Liver (tissue), 9 donors: Measurements from ENCODE around the gene DUSP7. TPM values are rescaled to one million over a fixed set of nuclear protein-coding genes. Genes with fewer than 3 reads are reported as not detected.

Experiments
- DNase-seq: peaks from one replicate; pipeline ENCODE4 v3.0.0-alpha.2; 2017; ENCODE audit warnings: low spot score
- H3K27ac ChIP-seq, 2 donors: one replicate each; pipeline ENCODE4 v1.7.0; 2013; ENCODE audit warnings: inconsistent platforms in 2 of 2, low read length in 2 of 2, control low read depth in 1 of 2, low read depth in 1 of 2, mild to moderate bottlenecking in 1 of 2
- H3K27me3 ChIP-seq, 4 donors: one replicate each; pipeline versions ENCODE4 v1.6.1 to v1.7.0; 2013; ENCODE audit warnings: low read length in 3 of 4, inconsistent platforms in 1 of 4, mild to moderate bottlenecking in 1 of 4, moderate library complexity in 1 of 4; ENCODE audit not compliant: control insufficient read depth in 4 of 4, insufficient read depth in 4 of 4
- H3K36me3 ChIP-seq, 4 donors: one replicate each; pipeline versions ENCODE4 v1.6.1 to v1.7.0; 2013; ENCODE audit warnings: low read length in 3 of 4, mild to moderate bottlenecking in 3 of 4, low read depth in 1 of 4, moderate library complexity in 1 of 4; ENCODE audit not compliant: control insufficient read depth in 4 of 4, insufficient read depth in 3 of 4
- H3K4me1 ChIP-seq, 4 donors: one replicate each; pipeline versions ENCODE4 v1.6.1 to v1.7.0; 2013; ENCODE audit warnings: low read length in 3 of 4, mild to moderate bottlenecking in 3 of 4, moderate library complexity in 1 of 4; ENCODE audit not compliant: control insufficient read depth in 4 of 4, insufficient read depth in 4 of 4
- H3K4me3 ChIP-seq, 3 donors: one replicate each; pipeline versions ENCODE4 v1.6.1 to v1.7.0; 2013; ENCODE audit warnings: low read length in 3 of 3, control low read depth in 1 of 3, low read depth in 1 of 3, mild to moderate bottlenecking in 1 of 3
- H3K9ac ChIP-seq, 2 donors: one replicate each; pipeline ENCODE4 v1.7.0; 2013; ENCODE audit warnings: low read length in 2 of 2, mild to moderate bottlenecking in 2 of 2, moderate library complexity in 2 of 2, control low read depth in 1 of 2, low read depth in 1 of 2
- H3K9me3 ChIP-seq, 4 donors: one replicate each; pipeline versions ENCODE4 v1.6.1 to v1.7.0; 2013; ENCODE audit warnings: low read length in 3 of 4; ENCODE audit not compliant: control insufficient read depth in 4 of 4
- EGR1 ChIP-seq, 2 donors: IDR thresholded peaks; 2 replicates each; pipeline ENCODE4 v1.6.1; 2016 to 2018; ENCODE audit warnings: antibody characterized with exemption in 2 of 2, low read depth in 2 of 2
- FOXA1 ChIP-seq: IDR thresholded peaks from 2 replicates; pipeline ENCODE4 v1.6.1; 2016; ENCODE audit warnings: antibody characterized with exemption
- FOXA2 ChIP-seq: IDR thresholded peaks from 2 replicates; pipeline ENCODE4 v1.6.1; 2016; ENCODE audit warnings: antibody characterized with exemption
- GABPA ChIP-seq, 2 donors: IDR thresholded peaks in 1 of 2; conservative IDR thresholded peaks in 1 of 2; 2 replicates each; pipeline ENCODE4 v1.6.1; 2016; ENCODE audit warnings: antibody characterized with exemption in 2 of 2, mild to moderate bottlenecking in 1 of 2, moderate library complexity in 1 of 2
- HNF4A ChIP-seq, 2 donors: conservative IDR thresholded peaks; 2 replicates each; pipeline ENCODE4 v1.6.1; 2016; ENCODE audit warnings: antibody characterized with exemption in 2 of 2, mild to moderate bottlenecking in 2 of 2
- HNF4G ChIP-seq: IDR thresholded peaks from 2 replicates; pipeline ENCODE4 v1.6.1; 2016; ENCODE audit warnings: antibody characterized with exemption
- NR2F2 ChIP-seq: IDR thresholded peaks from 2 replicates; pipeline ENCODE4 v1.6.1; 2016; ENCODE audit warnings: antibody characterized with exemption
- RAD21 ChIP-seq, 2 donors: IDR thresholded peaks; 2 replicates each; pipeline ENCODE4 v1.6.1; 2016; ENCODE audit warnings: antibody characterized with exemption in 2 of 2, mild to moderate bottlenecking in 2 of 2
- SP1 ChIP-seq: IDR thresholded peaks from 2 replicates; pipeline ENCODE4 v1.6.1; 2018; ENCODE audit warnings: antibody characterized with exemption, mild to moderate bottlenecking
- TAF1 ChIP-seq: conservative IDR thresholded peaks from 2 replicates; pipeline ENCODE4 v1.6.1; 2016; ENCODE audit warnings: antibody characterized with exemption, mild to moderate bottlenecking
- WGBS: extraction: QIAGEN DNeasy Blood & Tissue Kit; methylation state at CpG from one replicate; pipeline ENCODE4 v1.1.7; 2013; 5-methylcytosine and 5-hydroxymethylcytosine counted together
- polyA plus RNA-seq, 2 donors: library from polyadenylated mRNA; stranded (reverse) in 1 of 2; unstranded in 1 of 2; fragments of 200-250 nt in 1 of 2; fragments of >200 nt in 1 of 2; fragmentation: Nextera tagmentation in 1 of 2; extraction: Ambion mirVana in 1 of 2; gene quantifications; one replicate each; pipeline versions ENCODE4 v1.2.1 to v1.2.3, GENCODE V29; 2013 to 2015
- total RNA-seq, 2 donors: library from RNA; depleted of rRNA; stranded (reverse); fragments of >200 nt; gene quantifications; one replicate each; pipeline ENCODE4 v1.2.3, GENCODE V29; 2014
- TF ChIP-seq, protein P1 (sequence below): fragments of 150-350 bp; IDR thresholded peaks from 2 replicates; pipeline ENCODE4 v1.5.1; 2017; ENCODE audit warnings: improper control_type of control experiment, low read depth, low read length; ENCODE audit not compliant: missing input control
- TF ChIP-seq, protein P2 (sequence below): IDR thresholded peaks from 2 replicates; pipeline ENCODE4 v1.6.1; 2016; ENCODE audit warnings: antibody characterized with exemption
- TF ChIP-seq, protein P3 (sequence below): IDR thresholded peaks from 2 replicates; pipeline ENCODE4 v1.6.1; 2016; ENCODE audit warnings: antibody characterized with exemption
- donor health status: healthy.
- donor health status: healthy.
- donor health status: healthy.
- donor health status: healthy.
- donor health status: healthy.

The DUSP7 gene
- total and polyA plus RNA-seq, 4 donors: 1.5 to 5.0 (median 3.7) TPM

DNA sequence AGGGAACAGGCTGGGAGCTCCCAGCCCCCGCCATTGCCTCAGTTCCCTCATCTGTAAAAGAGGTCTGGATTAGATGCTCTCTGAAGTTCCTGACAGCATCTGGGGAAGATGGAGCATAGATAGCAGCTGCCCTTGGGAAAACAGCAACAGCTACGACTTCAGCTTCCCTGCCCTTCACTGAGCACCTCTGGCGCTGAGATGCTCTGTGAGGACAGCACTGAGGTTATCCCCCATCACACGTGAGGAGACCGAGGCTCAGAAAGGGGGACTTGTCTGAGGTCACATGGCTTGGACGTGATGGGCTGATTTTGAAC is 49.6 kb downstream of the DUSP7 start (continued):
- TF ChIP-seq, protein P1, sequence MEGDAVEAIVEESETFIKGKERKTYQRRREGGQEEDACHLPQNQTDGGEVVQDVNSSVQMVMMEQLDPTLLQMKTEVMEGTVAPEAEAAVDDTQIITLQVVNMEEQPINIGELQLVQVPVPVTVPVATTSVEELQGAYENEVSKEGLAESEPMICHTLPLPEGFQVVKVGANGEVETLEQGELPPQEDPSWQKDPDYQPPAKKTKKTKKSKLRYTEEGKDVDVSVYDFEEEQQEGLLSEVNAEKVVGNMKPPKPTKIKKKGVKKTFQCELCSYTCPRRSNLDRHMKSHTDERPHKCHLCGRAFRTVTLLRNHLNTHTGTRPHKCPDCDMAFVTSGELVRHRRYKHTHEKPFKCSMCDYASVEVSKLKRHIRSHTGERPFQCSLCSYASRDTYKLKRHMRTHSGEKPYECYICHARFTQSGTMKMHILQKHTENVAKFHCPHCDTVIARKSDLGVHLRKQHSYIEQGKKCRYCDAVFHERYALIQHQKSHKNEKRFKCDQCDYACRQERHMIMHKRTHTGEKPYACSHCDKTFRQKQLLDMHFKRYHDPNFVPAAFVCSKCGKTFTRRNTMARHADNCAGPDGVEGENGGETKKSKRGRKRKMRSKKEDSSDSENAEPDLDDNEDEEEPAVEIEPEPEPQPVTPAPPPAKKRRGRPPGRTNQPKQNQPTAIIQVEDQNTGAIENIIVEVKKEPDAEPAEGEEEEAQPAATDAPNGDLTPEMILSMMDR: no peak
- TF ChIP-seq EGR1 (IDR thresholded peaks at IDR 0.05; ENCODE audit: low read depth in 2 of 2) (no peak), GABPA (IDR thresholded peaks at IDR 0.05 in 1 of 2, conservative IDR thresholded peaks at IDR 0.05 in 1 of 2) (no peak), FOXA2 (no peak), RAD21 (IDR thresholded peaks at IDR 0.05) (no peak), TAF1 (no peak), HNF4A (conservative IDR thresholded peaks at IDR 0.05) (no peak), FOXA1 (no peak), HNF4G (no peak), SP1 (no peak)
- TF ChIP-seq, protein P2, sequence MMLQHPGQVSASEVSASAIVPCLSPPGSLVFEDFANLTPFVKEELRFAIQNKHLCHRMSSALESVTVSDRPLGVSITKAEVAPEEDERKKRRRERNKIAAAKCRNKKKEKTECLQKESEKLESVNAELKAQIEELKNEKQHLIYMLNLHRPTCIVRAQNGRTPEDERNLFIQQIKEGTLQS: no peak

DNA sequence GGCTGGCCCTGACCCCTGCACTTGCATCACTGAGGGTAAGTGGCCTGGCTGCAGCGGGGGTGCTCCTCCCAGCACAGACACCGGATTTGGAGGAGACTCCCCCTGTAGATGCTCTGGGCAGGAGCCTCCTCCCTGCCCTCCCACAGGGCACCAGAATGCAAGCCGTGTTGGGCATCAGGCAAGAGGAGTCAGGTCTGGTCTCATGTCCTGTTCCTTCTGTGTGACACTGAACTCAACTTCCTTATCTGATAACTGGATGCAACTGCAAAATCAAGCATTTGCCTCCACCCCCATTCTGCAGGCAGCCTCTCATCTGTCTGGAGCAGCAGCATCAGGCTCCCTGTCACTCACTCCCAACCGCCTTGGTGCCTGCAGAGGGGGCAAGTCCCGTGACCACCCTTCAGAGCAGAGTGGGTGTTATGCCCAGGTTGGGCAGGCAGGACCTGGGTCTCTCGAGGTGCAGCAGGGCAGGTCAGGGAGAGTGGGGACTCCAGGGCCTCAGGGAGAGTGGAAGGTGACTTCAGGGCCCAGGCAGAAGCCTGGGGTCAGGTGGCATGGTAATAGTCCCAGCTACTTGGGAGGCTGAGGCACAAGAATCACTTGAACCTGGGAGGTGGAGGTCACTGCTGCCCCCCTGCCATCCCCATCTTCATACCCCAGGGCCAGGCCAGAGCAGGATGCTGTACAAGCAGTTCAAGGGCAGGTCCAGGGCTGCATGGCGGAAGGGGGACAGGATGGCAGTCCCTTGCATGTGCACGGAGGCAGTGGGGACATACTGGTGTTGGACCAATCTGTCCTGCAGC is 50.2 kb downstream of the DUSP7 start:
- Histone ChIP-seq H3K4me1 (peaks cover 0 to 18% (median 1%) of the 10 kb centered on the region in 4 donors), H3K4me3 (no peak overlapping the region), H3K9me3 (no peaks in the 10 kb centered on the region), H3K9ac (no peak overlapping the region), H3K36me3 (no peaks in the 10 kb centered on the region), H3K27ac (no peak overlapping the region), H3K27me3 (no peaks in the 10 kb centered on the region)
- no peak for TF ChIP-seq NR2F2
- no peak for DNase-seq
- WGBS: 65% methylated on average over 8 of the region's 8 CpGs

DNA sequence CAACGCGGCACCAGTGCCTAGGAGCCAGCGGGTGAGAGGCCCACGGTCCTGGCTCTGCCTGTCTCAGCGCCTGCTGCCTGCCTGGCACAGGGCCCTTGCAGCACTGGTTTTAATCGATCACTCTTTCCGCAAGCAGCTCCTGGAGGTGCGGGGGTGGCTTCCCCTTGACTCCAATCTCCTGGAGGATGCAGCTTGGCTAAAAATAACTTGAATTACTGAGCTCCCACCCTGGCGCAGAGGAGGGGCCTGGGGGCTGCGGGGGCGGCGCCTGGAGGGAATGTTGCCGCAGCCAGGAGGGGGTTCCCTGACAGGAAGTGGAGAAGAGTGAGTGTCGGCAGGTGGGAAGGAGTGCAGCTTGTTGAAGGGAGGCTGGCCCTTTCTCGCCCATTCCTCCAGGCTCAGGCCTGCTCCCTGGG is 50.8 kb downstream of the DUSP7 start:
- Histone ChIP-seq H3K27me3 (no peaks in the 10 kb centered on the region), H3K27ac (no peak overlapping the region), H3K4me3 (no peak overlapping the region), H3K4me1 (peaks cover 0 to 18% (median 1%) of the 10 kb centered on the region in 4 donors), H3K36me3 (no peaks in the 10 kb centered on the region), H3K9me3 (no peaks in the 10 kb centered on the region), H3K9ac (no peak overlapping the region)
- WGBS: 21% methylated on average over 15 of the region's 15 CpGs
- DNase-seq: no peak
- TF ChIP-seq, protein P1: no peak
- TF ChIP-seq, protein P3, sequence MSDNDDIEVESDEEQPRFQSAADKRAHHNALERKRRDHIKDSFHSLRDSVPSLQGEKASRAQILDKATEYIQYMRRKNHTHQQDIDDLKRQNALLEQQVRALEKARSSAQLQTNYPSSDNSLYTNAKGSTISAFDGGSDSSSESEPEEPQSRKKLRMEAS: no peak
- TF ChIP-seq EGR1 (IDR thresholded peaks at IDR 0.05; ENCODE audit: low read depth in 2 of 2): peak; percentile 72 to 86
- TF ChIP-seq RAD21 (IDR thresholded peaks at IDR 0.05): peak in 1 of 2 donors; percentile 56
